ENCODE results near the gene RHBDL3.

DNA sequence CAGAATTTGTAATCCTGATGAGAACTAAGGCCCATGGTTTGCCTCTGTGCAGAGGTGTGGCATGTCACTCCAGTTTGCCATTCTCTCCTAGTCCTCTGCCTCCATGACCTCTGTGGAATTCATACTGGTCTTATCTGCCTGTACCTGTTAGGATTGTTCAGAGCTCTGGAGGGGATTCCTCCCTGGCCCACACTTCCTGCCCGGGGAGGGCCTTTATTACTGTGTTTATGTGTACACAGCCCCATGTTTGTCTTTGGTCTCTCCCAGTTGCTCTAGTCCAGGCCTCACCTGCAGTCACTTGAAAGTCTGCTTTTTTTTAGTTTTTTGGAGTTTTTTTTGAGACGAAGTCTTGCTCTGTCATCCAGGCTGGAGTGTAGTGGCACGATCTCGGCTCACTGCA lies 36.4 kb downstream of the RHBDL3 start:
- TF ChIP-seq, protein P1, sequence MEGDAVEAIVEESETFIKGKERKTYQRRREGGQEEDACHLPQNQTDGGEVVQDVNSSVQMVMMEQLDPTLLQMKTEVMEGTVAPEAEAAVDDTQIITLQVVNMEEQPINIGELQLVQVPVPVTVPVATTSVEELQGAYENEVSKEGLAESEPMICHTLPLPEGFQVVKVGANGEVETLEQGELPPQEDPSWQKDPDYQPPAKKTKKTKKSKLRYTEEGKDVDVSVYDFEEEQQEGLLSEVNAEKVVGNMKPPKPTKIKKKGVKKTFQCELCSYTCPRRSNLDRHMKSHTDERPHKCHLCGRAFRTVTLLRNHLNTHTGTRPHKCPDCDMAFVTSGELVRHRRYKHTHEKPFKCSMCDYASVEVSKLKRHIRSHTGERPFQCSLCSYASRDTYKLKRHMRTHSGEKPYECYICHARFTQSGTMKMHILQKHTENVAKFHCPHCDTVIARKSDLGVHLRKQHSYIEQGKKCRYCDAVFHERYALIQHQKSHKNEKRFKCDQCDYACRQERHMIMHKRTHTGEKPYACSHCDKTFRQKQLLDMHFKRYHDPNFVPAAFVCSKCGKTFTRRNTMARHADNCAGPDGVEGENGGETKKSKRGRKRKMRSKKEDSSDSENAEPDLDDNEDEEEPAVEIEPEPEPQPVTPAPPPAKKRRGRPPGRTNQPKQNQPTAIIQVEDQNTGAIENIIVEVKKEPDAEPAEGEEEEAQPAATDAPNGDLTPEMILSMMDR (IDR thresholded peaks at IDR 0.05; ENCODE audit: poor library complexity) = no peak
- TF ChIP-seq EZH2 (IDR thresholded peaks at IDR 0.05; ENCODE audit: borderline replicate concordance) (no peak), EZH2phosphoT487 (IDR thresholded peaks at IDR 0.05; ENCODE audit: low read depth, severe bottlenecking, unreplicated experiment) (no peak)

Measured in hepatocyte (in vitro differentiated cells).